ENCODE data around the gene EME2. TPM values are rescaled to one million over a fixed set of nuclear protein-coding genes. Genes with fewer than 3 reads are reported as not detected.

The EME2 gene
- total and polyA plus RNA-seq, 2 donors (not counting 1 experiment from before 2014, with no cell fraction given), result 34.6 to 42.5 TPM

DNA sequence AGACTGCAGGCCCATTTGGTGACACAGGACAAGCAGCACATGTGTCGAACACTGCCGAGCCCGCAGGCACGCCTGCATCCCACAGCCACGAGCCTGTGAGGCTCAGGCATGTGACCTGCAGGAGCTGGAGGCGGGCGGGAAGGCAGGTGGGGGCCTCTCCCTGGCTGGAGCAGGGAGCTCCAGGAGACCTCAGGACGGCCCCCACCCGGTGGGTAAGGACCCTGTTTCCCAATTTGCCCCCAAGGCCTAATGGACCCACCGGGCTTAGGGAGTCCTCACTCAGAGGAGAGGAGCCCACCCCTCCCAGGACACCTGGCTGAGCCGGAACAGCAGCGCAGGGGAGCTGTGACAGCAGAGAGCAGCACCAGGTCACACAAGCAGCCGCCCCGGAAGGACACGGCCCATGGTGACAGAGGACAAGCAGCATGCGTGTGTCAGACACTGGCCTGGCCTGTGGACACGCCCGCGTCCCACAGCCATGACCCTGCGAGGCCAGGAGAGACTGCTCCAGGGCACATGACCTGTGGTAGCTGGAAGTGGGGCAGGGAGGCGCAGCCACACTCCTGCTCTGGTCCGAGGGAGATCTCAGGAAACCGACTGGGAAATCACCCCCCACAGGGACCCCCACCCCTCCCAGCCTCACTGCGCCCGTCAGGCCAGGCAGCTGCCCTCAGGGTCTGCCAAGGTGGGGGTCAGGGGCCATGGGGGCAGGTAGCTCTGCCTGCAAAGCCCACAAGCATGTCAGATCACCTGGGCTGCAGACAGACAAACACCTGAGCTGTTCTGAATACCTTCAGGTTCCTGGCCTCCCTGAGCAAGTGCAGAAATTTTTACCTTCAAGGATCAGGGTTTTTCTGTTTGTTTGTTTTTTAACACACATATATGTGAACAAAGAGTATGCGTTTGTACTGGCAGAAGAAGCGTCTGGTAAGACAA is 7.4 kb downstream of the EME2 start:
- peaks cover 76% of the 10 kb centered on the region for H4K20me1 ChIP-seq (ENCODE audit: control insufficient read depth, insufficient read depth, low read length, poor library complexity, severe bottlenecking)
- ATAC-seq (ENCODE audit: low read depth) (no peak), DNase-seq (no peak)
- ChIA-PET POLR2A (interaction anchor here (0.6 to 0.7 kb wide), 2 partner anchors 40 to 1343 kb away, joined by 4 to 8 read pairs; no protein-coding TSS in a partner anchor), CTCF (interaction anchor here (1.3 to 1.6 kb wide), 2 partner anchors 8 to 69 kb away, joined by 3 to 4 read pairs; partner anchors contain the start of genes EME2 and MRPS34)
- H3K4me1 Mint-ChIP-seq, result peaks cover 25% of the 10 kb centered on the region
- H3K36me3 ChIP-seq (replicated peaks in 1 of 2; ENCODE audit: control extremely low read depth in 1 of 2, control insufficient read depth in 1 of 2, extremely low read depth in 1 of 2, insufficient read depth in 2 of 2, low read length in 1 of 2), result peaks cover 0 to 29% of the 10 kb centered on the region in 2 experiments
- no peak overlapping the region for H3K27ac ChIP-seq (ENCODE audit: low read length in 2 of 2)
- H3K9ac ChIP-seq (ENCODE audit: low read length), result no peak overlapping the region
- H3K9me3 Mint-ChIP-seq (ENCODE audit: insufficient read depth), result no peaks in the 10 kb centered on the region
- no peaks in the 10 kb centered on the region for H3K9me3 ChIP-seq (ENCODE audit: control extremely low read depth in 1 of 3, control insufficient read depth in 2 of 3, insufficient read depth in 1 of 3, low read length in 2 of 3)
- no peak overlapping the region for H2AFZ ChIP-seq (ENCODE audit: insufficient read depth, low read depth, low read length, poor library complexity, severe bottlenecking)
- 97% methylated on average over 27 of the region's 27 CpGs for WGBS (ENCODE audit: insufficient coverage)
- TF ChIP-seq, protein P1, sequence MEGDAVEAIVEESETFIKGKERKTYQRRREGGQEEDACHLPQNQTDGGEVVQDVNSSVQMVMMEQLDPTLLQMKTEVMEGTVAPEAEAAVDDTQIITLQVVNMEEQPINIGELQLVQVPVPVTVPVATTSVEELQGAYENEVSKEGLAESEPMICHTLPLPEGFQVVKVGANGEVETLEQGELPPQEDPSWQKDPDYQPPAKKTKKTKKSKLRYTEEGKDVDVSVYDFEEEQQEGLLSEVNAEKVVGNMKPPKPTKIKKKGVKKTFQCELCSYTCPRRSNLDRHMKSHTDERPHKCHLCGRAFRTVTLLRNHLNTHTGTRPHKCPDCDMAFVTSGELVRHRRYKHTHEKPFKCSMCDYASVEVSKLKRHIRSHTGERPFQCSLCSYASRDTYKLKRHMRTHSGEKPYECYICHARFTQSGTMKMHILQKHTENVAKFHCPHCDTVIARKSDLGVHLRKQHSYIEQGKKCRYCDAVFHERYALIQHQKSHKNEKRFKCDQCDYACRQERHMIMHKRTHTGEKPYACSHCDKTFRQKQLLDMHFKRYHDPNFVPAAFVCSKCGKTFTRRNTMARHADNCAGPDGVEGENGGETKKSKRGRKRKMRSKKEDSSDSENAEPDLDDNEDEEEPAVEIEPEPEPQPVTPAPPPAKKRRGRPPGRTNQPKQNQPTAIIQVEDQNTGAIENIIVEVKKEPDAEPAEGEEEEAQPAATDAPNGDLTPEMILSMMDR (IDR thresholded peaks at IDR 0.05), result no peak
- TF ChIP-seq EZH2 (IDR thresholded peaks at IDR 0.05; ENCODE audit: borderline replicate concordance, insufficient read depth, low read depth, low read length, poor library complexity, severe bottlenecking), result no peak
- H3K27ac Mint-ChIP-seq, result no peak overlapping the region
- no peaks in the 10 kb centered on the region for H3K27me3 Mint-ChIP-seq
- peaks cover 10 to 35% of the 10 kb centered on the region in 2 donors for H3K4me1 ChIP-seq (ENCODE audit: control insufficient read depth in 2 of 2, insufficient read depth in 2 of 2, low read length in 2 of 2)
- no peaks in the 10 kb centered on the region for H3K27me3 ChIP-seq (replicated peaks in 1 of 4; ENCODE audit: control extremely low read depth in 1 of 4, control insufficient read depth in 3 of 4, insufficient read depth in 4 of 4, low read length in 3 of 4)
- H3K4me2 ChIP-seq (replicated peaks; ENCODE audit: low read depth, low read length, poor library complexity, severe bottlenecking), result no peak overlapping the region
- H3K4me3 Mint-ChIP-seq, result peak overlapping the region; percentile 88
- H3K79me2 ChIP-seq (ENCODE audit: control insufficient read depth, insufficient read depth, low read length), result peaks cover 50% of the 10 kb centered on the region
- no peak overlapping the region for H3K4me3 ChIP-seq (ENCODE audit: control extremely low read depth in 1 of 5, extremely low read depth in 1 of 5, insufficient read depth in 1 of 5, low read depth in 2 of 5, low read length in 4 of 5)
- intact Hi-C loops (cut with micrococcal nuclease), result no loop called here

DNA sequence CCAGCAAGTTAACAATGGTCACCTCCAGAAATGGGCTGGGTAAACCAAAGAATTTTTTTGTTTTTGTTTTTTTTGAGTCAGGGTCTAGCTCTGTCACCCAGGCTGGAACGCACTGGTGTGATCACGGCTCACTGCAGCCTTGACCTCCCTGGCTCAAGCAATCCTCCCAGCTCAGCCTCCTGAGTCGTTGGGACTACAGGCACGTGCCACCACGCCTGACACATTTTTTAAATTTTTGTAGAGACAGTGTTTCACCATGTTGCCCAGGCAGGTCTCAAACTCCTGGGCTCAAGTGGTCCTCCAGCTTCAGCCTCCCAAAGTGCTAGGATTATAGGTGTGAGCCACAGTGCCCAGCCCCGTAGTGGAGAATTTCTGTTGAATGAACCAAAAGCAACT is 8.1 kb downstream of the EME2 start:
- peak overlapping the region; percentile 94 for H3K4me2 ChIP-seq (replicated peaks; ENCODE audit: low read depth, low read length, poor library complexity, severe bottlenecking)
- intact Hi-C loops (cut with micrococcal nuclease), result no loop called here
- ATAC-seq (ENCODE audit: low read depth) (no peak), DNase-seq (no peak)
- H2AFZ ChIP-seq (ENCODE audit: insufficient read depth, low read depth, low read length, poor library complexity, severe bottlenecking), result no peak overlapping the region
- TF ChIP-seq EZH2 (IDR thresholded peaks at IDR 0.05; ENCODE audit: borderline replicate concordance, insufficient read depth, low read depth, low read length, poor library complexity, severe bottlenecking), result no peak
- TF ChIP-seq, protein P1 (IDR thresholded peaks at IDR 0.05), result no peak
- no peak overlapping the region for H3K27ac ChIP-seq (ENCODE audit: low read length in 2 of 2)
- Mint-ChIP-seq H3K9me3 (ENCODE audit: insufficient read depth) (no peaks in the 10 kb centered on the region), H3K27ac (no peak overlapping the region), H3K4me3 (peak overlapping the region; percentile 88), H3K27me3 (no peaks in the 10 kb centered on the region), H3K4me1 (peaks cover 24% of the 10 kb centered on the region)
- H3K9me3 ChIP-seq (ENCODE audit: control extremely low read depth in 1 of 3, control insufficient read depth in 2 of 3, insufficient read depth in 1 of 3, low read length in 2 of 3), result no peaks in the 10 kb centered on the region
- no peaks in the 10 kb centered on the region for H3K27me3 ChIP-seq (replicated peaks in 1 of 4; ENCODE audit: control extremely low read depth in 1 of 4, control insufficient read depth in 3 of 4, insufficient read depth in 4 of 4, low read length in 3 of 4)
- H3K36me3 ChIP-seq (replicated peaks in 1 of 2; ENCODE audit: control extremely low read depth in 1 of 2, control insufficient read depth in 1 of 2, extremely low read depth in 1 of 2, insufficient read depth in 2 of 2, low read length in 1 of 2), result peaks cover 0 to 26% of the 10 kb centered on the region in 2 experiments
- peaks cover 10 to 35% of the 10 kb centered on the region in 2 donors for H3K4me1 ChIP-seq (ENCODE audit: control insufficient read depth in 2 of 2, insufficient read depth in 2 of 2, low read length in 2 of 2)
- H3K9ac ChIP-seq (ENCODE audit: low read length), result no peak overlapping the region
- ChIA-PET POLR2A (interaction anchor here (0.6 to 0.7 kb wide), 2 partner anchors 41 to 1344 kb away, joined by 4 to 8 read pairs; no protein-coding TSS in a partner anchor), CTCF (interaction anchor here (1.6 kb wide), 1 partner anchor 8 kb away, joined by 4 read pairs; the partner anchor contains the start of genes EME2 and MRPS34)
- H4K20me1 ChIP-seq (ENCODE audit: control insufficient read depth, insufficient read depth, low read length, poor library complexity, severe bottlenecking), result peaks cover 76% of the 10 kb centered on the region
- WGBS (ENCODE audit: insufficient coverage), result 100% methylated on average over 3 of the region's 6 CpGs
- no peak overlapping the region for H3K4me3 ChIP-seq (ENCODE audit: control extremely low read depth in 1 of 5, extremely low read depth in 1 of 5, insufficient read depth in 1 of 5, low read depth in 2 of 5, low read length in 4 of 5)
- peaks cover 50% of the 10 kb centered on the region for H3K79me2 ChIP-seq (ENCODE audit: control insufficient read depth, insufficient read depth, low read length)

Data from B cell (primary cell).